HG03103 (cell line): ENCODE measurements around the gene TXNDC8.
"Not testable (repeated sequence)": the region's sequence is repeated elsewhere in the genome, so short reads cannot be mapped to it uniquely, and the experiment has no call there.

Experiments used
- ATAC-seq: cut with Tn5 transposase; IDR thresholded peaks from one replicate; pipeline ENCODE4 v1.9.1; 2021; ENCODE audit warnings: low read depth; ENCODE audit not compliant: unreplicated experiment

The TXNDC8 gene

GRCh38 chr9:110329639-110330230 is 7.9 kb downstream of the TXNDC8 start:
- ATAC-seq: no peak

DNA sequence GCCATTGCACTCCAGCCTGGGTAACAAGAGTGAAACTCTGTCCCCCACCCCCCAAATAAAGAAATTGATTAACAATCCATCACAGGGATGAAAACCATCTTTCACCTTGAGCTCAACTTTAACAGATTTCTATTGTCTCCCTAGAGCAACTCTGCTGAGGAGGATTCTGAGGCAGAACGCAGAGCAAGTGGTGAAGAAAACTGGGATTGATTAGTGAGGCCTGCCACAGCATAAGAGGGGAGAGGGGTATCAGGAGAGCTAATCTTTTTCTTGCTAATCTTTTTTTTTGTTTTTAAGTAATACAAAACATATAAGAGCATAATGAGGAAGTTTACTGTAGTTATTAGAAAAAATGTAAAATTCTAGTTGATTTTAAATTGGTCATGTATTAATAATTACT is 8.9 kb downstream of the TXNDC8 start:
- no peak for ATAC-seq

- no peak for ATAC-seq
Measured at GRCh38 chr9:110327716-110328115, 9.9 kb downstream of the TXNDC8 start.

DNA sequence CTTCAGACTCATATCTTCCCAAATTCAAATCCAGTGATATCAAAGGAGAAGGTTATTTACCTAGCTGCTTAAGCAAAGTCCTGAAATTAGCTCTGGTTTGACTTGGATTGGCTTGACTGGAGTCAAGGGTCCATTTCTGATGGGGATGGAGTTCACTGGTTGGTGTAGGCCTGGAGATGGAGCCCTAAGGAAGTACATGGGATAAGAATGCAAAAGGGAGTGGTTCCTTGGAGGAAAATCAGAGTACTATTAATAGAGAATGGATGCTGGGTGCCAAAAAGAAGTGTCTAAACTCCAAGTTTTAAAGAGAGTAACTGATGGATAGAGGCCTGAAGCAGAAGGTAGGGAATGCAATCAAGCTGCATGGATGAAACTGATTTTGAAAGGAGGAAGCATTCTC is 13.8 kb downstream of the TXNDC8 start:
- no peak for ATAC-seq

DNA sequence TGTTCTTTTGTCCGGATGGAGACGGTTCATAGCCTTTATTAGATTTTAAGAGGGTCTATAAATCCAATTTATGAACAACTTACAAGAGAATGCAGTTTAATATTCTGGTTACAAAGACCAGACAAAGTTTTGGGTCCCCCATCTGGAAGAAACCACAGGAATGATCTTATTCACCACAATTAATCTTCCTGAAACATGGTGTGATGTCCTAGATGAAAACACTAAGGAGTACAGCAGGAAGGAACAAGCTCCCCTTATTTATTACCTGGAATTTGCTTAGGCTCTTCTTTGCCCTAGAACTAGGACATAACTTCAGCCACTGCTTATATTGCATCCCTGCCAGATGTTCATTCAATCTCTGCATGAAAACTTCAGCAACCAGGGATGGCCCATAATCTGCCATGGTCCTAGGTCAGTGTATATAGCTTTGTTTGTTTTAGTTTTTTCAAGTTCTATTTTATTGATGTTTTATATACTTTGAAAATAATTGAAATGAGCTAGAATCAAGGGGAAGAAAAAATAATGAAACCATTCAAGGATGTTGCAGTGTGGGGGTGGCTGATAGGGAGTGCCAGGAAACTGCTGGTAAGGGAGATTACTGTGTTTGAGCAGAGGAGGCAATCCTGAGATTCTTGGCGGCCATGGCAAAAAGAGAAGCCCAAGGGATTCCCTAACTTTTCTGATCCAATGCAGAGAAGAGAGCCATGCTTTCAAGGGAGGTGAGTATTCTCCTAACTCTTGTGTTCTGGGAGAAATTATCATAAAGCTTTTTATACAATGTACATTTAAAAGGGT is 16.8 kb downstream of the TXNDC8 start:
- no peak for ATAC-seq

GRCh38 chr9:110319781-110320492 is 17.7 kb downstream of the TXNDC8 start:
- no peak for ATAC-seq

GRCh38 chr9:110317911-110318310 is 19.8 kb downstream of the TXNDC8 start:
- ATAC-seq: no peak

- peak; percentile 99 for ATAC-seq
Measured at GRCh38 chr9:110316261-110317075, 21.2 kb downstream of the TXNDC8 start.

GRCh38 chr9:110311978-110312377 is 25.7 kb downstream of the TXNDC8 start:
- not testable (repeated sequence) for ATAC-seq

DNA sequence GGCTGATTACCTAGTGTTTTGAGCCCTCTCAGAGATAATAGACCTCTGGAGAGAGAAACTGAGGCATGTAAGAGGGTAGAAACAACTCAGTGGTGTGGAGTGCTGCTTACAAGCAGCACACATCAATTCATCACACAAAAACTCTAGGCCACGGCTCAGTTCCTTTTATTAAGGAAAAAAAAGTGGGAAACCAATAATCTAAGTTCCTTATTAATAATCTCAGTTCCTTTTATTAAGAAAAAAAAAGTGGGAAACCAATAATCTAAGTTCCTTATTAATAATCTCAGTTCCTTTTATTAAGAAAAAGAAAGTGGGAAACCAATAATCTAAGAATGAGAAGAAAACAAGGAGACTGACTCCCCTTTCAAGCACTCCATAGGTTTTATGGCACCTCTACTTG is 28.0 kb downstream of the TXNDC8 start:
- ATAC-seq: no peak

DNA sequence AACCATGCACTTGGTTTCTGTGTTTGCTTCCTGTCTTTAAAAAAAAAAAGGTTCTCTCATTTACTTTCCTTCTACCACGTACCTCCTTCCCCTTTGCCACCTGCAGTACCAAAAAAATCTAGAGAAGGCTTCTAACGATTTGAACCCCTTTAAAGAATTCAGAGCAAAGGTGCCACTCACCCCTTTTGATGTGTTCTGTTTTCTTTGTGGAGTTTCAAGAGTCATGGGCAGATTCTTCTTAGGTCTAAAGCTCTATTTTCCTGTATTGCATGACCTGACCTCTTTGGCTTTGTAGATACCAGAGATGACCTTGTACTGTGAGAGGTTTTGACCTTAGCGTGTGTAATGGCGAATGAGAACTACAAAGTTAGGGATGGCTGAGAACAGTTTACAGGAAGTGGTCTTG is 29.0 kb downstream of the TXNDC8 start:
- ATAC-seq: no peak

DNA sequence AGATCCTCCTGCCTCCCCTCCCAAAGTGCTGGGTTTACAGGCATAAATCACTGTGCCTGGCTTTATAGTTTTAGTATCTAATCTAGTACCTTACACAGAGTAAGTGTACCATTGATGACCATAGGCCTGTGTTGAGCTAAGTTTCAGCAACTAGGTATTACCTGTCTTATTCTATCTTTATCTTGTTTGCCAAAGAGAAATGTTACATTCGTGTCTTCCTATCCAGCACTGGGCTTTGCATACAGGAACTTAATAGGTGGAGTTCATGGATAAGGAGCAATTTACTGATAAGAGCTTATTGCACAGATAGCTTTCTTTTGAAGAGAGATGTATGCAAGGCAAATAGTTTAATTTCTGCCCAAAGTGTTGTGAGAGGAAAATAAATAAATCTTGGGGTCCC is 30.5 kb downstream of the TXNDC8 start:
- ATAC-seq: no peak

DNA sequence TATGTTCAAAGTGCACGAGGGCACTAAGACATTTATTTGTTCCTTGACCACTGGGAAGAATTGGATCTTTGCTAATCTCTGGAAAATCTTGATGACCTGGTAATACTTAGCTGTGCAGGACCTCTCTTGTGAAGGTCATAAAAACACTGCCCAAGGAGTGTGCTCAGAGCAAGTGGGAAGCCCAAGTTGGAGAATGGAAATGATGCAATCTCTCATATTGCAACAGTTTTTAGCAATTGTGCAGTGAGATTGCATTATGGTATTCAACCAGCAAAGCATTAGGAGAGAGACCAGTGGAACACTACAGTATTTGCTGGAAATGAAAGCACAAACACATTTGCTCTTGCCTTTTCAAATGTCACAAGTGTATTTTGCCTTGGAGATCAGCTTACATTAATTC is 34.5 kb downstream of the TXNDC8 start:
- no peak for ATAC-seq

GRCh38 chr9:110298043-110298605 is 39.5 kb downstream of the TXNDC8 start:
- ATAC-seq: no peak

DNA sequence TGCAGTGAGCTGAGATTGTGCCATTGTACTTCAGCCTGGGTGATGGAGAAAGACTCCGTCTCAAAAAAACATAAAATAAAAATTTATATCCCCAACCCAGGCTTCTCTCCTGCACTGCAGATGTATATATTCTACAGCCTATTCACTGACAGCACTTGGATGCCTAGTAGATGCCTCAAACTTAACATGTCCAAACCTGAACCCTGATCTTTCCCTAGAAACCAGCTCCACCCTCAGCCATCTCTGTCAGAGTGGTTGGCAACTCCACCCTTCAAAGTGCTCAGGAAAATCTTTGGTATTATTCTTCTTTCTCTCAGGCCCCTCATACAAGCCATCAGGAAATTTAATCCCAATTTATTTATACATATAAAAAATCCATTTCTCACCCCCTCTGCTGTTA is 44.4 kb downstream of the TXNDC8 start:
- no peak for ATAC-seq

- no peak for ATAC-seq
Measured at GRCh38 chr9:110291921-110292557, 45.6 kb downstream of the TXNDC8 start.

DNA sequence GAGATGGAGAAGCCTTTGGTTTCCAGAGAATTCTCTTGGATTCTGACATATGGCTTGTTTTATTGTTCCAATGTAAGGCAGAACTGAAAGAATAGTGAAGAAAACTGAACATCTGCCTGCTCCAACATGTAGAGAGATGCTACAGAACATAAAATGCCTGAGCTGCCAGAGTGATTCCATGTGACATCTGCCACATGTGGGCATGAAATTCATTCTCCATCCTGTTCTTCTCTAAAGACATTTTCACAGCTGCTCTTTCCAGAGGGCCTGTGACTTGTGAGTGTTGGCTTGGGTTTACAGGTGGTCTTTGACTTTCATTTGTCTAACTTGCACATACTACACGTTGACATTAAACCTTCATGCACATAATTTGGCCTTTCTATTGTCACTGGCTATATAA is 47.7 kb downstream of the TXNDC8 start:
- ATAC-seq: no peak

DNA sequence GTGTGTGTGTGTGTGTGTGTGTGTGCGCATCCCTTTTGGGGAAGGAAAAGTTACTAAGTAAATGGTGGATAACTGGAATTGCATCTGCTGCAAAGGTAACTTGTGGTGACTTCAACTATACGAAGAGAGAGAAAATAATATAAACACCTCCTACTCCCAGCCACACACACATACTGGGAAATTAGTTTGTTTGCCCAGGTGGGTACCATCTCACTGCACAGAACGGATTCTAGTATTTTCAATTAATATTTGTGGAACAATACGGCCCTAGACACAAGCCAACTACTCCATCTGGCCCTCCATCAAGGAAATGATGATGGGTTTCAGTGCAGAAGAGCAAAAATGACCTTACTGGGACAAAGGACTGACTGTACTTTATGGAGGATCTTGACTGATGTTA is 49.2 kb downstream of the TXNDC8 start:
- no peak for ATAC-seq

- ATAC-seq: no peak
Measured at GRCh38 chr9:110287289-110287680, 50.4 kb downstream of the TXNDC8 start.

DNA sequence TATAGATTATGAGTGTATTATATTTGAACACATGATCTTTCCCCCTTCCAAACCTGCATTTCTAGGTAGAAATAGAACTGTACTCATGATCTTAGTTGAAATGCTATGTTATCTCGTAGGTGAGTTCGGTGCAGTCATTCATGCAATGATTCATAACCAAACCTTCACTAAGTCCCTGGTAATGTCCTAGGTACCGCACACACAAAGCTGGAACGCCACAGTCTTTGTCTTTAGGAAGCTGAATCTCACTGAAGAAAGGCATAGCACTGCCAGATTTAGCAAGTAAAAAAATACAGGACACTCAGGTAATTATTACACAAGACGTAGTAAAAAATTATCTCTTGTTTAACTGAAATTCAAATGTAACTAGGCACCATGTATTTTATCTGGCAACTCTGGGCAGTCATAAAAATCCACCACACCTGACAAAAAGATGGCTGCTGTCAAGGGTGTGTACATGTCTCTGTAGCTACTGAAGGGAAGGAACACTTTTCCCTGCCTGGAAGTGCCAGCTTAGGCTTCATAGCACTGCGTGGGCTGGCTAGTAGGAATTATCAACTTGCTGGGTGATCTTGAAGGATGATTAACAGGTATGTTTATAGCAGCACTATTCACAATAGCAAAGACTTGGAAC is 53.3 kb downstream of the TXNDC8 start:
- ATAC-seq: no peak
